IPS DF 4.7 (cell line): ENCODE results near the gene PPM1G.

Experiments used
- DNase-seq: peaks from one replicate; pipeline ENCODE4 v3.0.0-alpha.2; 2013; ENCODE audit warnings: low spot score; ENCODE audit errors: extremely low read depth

The PPM1G gene

DNA sequence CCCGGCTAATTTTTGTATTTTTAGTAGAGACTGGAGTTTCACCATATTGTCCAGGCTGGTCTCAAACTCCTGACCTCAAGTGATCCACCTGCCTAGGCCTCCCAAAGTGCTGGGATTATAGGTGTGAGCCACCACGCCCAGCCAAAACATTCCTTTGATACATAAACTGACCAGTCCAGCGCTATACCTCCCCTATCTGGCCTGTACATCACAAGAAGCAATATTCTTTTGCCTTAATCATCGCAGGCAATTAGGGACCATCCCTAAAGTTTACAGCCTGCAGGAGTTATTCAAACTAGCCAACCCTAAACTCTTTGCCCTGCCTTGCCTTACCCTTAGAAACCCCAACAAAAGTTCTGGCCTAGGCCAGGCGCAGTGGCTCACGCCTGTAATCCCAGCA lies 6.8 kb upstream of the PPM1G start:
- DNase-seq = no peak

DNA sequence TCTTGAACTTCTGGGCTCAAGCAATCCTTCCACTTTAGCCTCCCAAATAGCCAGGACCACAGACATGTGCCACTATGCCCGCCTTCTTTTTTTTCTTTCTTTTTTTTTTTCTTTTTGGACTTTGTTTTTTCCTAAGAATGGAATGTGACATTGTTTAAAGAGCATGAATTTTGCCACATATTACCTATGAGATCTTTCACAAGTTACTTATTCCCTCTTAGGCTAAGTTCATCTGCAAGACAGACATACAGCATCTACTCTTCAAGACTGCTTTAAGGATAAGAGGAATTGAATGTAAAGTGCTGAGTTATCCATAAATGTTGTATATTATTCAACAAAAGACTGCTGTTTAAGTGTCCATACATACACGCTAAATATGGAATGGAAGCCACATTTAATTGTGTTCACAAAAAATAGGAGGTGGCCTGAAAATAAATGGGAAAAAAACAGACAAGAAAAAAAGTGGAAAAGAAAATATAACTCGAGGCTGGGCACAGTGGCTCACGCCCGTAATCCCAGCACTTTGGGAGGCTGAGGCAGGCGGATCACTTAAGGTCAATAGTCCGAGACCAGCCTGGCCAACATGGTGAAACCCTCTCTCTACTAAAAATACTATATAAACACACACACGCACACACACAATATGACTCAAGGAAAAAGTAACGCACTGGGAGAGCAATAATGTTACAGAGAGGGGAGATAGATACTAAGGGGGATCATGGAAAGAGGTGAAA lies 3.2 kb upstream of the PPM1G start:
- DNase-seq = no peak

DNA sequence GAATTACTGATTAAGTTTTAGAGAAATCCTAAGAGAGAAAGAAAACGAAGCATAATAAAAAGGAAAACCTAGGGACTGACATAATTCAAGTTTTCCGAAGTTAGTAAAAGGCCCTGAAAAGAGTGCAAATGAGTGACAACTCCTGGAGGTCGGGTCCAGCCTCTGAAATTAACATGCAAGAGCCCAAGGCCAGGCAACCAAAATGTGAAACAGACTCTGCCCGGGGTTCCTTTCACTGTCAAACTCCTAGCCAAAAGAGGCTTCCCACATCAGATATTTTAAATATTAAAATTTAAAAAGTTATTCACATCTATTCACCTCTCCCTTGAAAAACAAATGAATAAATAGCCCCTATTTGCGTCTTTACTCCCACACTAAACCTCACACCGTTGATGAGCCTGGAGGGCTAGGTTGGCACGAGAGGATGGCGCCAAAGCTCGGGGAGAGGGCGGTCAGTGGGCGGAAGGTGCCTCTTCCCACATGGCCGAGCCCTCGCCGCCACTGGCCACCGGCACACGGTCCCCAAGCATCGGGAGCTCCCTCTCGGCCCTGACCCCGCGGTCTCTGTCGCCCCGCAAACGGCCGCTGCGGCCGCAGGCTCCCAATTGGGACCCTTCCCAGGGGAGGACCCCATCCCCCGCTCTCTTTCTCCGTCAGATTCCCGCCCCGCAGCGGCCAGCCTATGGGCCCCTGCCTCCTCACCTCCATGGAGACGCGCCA lies 630 bp downstream of the PPM1G start:
- DNase-seq = no peak

DNA sequence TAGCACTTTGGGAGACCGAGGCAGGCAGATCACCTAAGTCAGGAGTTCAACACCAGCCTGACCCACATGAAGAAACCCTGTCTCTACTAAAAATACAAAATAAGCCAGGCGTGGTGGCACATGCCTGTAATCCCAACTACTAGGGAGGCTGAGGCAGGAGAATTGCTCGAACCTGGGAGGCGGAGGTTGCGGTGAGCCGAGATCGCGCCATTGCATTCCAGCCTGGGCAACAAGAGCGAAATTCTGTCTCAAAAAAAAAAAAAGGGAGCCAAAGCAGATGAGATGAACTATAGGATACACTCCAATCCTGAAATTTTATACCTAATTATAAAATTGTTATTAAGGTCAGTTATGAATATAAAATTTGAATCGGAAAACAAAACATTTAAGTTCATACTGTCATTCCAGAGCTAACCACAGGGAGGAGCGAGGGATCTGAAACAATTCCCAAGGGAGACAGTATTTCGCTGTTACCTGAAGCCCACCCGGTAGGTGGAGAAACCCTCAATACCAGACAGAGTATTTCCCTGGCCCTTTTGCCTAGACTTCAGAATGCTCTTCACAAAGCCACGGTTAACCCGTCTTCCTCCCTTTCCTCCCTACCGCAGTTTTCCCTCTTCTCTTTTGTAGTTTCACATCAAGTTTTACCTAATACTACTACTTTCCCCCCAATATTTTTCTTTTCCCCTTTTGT lies 1.4 kb downstream of the PPM1G start:
- no peak for DNase-seq

DNA sequence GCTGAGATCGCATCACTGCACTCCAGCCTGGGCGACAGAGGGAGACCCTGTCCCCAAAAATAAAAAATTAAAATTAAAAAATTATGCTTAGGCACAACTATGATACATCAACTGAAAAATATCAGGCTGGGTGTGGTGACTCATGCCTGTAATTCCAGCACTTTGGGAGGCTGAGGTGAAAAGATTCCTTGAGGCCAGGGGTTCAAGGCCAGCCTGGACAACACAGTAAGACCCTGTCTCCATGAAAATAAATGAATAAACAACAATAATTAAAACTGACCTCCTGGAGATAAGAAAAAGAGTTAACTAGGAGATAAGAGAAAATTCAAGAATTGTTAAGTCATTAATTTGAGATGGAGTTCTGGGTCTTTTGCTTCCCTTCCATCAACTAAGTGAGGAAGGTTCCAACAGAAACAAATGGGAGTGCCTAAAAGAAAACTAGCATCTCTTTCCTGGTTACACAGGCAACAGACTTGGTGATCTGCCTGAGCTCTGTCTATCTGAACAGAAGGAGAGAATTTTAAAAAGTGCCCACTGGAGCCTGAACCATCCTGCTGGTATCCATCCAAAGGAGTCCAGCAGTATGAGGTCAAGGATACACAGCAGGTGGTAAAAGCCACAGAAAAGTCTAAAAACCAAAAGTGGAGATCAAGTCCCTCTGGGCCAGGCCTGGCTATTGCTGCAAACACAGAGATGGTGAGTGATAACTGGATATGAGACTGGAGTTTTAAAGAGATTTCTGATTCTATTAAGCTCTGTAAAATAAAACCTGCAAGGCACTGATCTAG lies 8.8 kb downstream of the PPM1G start:
- DNase-seq = no peak

DNA sequence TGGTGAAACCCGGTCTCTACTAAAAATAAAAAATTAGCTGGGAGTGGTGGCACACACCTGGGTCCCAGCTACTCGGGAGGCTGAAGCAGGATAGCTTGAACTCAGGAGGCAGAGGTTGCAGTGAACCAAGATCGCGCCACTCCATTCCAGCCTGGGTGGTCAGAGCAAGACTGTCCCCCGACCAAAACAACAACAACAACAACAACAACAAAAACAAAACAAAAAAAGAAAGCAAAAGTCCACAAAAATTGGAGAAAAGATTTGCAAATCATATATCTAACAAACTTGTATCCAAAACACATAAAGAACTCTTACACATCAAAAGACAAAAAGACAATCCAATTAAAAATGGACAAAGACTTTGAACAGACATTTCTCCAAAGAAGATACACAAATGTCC lies 10.4 kb downstream of the PPM1G start:
- no peak for DNase-seq

DNA sequence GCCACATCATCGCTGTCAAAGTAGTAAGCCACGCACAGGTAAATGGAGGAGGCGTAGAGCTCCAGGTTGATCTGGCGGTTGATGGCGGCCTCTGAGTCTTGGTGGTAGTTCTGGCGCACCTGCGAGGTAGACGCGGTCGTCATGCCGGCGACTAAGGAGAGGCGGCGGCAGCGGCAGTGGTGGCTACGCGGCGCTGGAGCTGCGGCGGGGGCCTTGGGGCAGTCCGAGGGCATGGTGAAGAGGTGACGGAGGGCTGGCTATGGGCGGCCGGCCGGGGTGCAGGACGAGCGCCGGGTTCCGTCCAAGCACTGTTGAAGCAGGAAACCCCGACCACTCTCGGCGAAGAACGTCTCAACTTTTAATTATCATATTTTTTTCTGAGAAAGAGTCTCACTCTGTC lies 16.2 kb downstream of the PPM1G start:
- DNase-seq = no peak

DNA sequence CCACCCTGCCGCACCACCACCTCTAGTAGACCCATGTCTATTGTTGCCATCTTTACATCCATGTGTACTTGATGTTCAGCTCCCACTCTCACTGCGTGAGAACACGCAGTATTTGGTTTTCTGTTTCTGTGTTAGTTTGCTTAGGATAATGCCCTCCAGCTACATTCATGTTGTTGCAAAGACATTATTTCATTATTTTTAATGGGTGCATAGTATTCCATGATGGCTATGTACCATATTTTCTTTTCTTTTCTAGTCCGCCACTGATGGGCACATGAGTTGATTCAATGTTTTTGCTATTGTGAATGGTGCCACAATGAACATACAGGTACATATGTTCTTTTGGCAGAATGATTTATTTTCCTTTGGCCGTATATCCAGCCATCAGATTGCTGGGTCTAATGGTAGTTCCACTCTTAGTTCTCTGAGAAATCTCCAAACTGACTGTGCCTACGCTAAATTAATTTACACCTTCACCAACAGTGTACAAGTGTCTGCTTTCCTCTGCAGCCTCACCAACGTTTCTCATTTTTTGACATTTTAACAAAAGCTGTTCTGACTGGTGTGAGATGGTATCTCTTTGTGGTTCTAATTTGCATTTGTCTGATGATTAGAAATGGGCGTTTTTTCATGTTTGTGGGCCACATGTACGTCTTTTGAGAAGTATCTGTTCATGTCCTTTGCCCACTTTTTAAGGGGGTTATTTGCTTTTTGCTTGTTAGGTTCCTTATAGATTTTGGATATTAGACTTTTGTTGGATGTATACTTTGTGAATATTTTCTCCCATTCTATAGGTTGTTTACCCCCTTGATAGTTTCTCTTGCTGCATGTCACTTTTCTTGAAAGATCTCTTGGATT lies 18.3 kb downstream of the PPM1G start:
- no peak for DNase-seq

DNA sequence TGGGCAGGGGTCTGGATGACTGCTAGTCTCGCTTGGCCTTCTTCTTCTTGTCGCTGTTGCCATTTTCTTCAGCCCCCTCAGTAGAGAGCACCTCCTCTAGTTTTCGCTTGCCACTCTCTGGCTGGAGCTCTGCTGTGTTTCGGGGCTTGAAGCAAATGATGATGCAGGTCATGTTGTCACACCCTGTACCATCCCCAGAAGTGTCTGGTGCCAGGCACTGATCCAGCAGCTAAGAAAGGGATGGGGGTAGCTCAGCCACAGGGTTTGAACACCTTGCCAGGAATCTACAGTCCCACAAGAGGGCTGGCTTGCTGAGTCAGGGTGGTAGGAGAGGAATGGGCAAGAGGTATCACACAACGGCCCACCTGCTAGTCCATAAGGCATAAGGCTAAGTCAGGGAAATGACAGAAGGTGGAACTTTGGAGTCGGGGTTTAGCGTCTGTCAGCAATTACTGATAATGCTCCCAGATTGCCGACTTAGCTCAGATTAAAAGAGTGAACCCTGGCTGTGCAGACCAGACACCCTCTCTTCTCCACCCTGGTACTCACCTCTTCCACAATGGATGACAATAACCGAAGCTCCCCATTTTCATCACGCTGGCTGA lies 27.7 kb downstream of the PPM1G start:
- no peak for DNase-seq

DNA sequence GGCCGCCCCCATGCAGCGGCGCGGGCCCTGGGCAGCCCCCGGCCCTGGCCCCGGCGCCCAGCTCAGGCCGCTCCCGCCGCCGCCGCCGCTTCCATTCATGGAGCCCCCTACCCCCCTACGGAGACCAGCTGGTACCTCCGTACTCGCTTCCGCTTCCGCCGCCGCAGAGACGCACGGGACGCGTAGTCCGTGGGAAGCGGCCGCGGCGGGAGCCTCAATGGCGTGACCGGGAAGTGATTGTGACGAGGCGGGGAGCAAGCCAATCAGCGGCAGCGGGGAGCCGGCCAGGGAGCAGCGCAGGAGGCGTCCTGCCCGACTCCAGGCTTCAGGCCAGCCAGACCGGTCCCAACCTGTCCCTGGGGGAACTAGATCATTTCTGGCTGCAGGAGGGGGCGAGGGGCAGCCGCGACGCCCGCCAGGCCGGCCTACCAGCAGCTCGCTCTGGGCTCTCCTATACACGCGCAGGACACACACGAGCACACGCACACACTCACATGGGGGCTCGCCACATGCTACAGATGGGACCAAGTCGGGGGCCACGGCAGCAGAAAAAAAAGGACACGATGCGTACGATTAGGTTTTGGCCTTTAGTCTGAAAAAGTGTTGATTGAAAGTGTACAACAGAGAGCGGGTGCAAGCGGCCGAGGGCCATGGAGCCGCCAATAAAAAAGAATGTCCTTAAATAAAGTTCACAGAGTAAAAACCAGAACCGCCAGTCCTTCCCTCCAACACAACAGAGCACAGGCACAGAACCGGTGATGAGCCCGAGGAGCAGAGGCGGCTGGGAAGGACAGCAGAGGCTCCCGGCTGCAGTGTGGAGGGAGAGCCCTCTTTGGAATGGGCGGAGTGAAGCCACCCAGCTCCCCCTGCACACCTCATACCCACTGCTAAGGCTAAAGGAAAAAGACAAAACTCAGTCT lies 28.5 kb downstream of the PPM1G start, which contains the start of gene ZNF513:
Gene ZNF513, minus strand, starts transcription at position 109 of the 920 bp plus-strand sequence. CDS start 208 bp downstream, outside the sequence.
- DNase-seq = no peak

DNA sequence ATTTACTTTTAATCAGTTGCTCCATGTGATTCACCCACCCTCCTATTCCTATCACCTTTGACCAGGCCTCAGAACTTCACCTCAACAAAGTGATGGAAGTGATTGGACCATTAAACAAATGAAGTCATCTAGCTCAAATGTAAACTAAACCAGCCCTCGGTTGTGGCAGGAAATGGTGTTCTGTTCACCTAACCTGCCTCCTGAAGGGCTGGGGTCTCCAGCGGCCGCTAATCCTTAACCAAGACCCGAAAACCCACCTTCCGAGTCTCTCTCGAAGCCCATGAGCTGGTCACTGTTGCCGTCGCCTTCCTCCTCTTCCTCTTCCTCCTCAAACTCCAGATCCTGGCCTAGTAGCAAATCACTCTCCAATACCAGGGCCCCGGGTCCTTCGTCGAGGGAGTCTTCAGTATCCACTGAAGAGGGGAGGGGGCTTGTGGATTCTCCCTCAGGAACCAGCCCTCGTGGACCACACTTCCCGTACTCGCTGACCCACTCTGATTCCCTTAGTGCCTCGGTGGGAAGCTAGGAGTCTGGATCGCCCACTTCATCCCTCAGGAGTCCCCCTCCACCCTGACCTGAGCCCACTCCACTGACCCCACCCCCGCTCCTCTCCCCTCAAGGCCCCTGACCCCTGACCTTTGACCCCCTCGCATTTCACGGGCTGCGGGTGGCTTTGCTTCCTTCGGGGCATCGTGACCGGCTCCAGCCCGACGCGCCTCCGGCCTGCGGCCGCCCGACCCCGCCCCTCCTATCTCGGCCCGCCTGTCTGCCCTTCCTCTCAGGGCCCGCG lies 29.4 kb downstream of the PPM1G start:
- no peak for DNase-seq

DNA sequence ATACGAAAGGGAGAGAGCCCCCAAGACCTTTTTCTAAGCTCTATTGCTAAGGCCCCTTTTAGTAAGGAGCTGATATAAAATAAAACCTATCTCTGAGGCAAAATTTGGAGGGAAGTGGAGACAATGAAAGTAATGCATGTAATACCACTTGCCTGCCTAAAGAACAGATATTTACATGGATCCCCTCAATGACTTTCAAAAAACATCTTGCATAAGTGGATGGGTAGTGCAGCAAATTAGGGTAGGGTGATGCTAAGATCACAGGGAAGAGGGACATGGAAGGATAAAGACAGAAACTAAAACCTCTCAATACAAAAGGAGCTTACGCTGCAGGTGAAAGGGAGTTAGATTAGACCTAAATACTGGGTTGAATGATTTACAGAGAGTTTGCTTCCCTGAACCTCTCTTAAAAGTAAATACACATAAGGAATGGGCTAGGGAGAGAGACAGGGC lies 30.0 kb downstream of the PPM1G start:
- DNase-seq = no peak

DNA sequence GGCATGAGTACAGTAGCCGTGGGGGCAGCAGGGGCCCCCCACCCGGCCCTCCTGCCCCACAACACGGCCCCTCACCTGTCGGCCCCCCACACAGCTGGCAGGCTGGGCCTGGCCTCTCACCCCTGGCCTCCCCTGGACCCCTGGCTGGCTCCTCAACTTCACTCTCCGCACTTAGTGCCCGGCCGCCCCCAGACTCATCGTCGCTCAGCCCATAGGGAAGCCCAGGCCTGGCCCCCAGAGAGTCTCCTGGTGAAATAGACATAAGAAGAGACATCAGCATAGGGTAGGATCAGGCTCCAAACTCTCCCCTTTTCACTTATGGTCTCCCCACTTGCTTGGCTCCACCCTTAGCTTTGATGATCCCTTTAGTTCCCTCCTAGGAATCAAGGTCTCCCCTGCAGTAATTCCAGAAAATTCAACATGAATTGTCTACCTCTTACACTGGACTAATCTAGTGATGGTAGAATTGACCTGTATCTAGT lies 30.5 kb downstream of the PPM1G start:
- DNase-seq = no peak

DNA sequence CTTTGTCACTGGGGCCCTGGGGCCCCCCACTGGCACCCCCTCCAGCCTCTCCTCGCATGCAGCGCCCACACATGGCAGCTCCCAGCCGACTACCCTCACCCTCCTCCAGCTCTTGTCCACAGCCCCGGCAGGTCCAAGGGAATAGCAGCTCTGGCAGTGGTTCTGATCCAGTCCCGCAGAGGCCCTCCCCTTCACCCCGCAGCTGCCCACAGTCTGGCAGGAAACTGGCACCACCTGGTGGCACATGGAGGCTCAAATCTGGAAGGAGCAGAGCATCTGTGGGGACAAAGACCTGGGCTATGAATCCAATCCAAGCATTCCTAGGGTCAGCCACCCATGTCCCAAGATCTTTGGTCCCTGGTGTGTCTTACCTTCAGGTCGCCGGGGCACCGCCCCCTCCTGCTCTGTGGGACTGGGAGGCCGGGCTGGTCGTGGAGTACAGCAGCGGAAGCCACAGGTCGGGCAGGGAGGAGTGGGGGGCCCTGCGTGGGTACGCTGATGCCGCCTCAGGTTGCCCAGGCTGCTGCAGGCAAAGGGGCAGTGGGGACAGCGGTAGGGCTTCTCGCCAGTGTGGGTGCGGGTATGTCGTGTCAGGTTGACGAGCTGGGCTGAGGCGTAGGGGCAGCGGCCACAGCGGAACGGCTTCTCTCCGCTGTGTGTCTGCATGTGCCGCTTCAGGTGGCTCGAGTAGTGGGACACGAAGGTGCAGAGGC lies 31.1 kb downstream of the PPM1G start:
- DNase-seq = no peak

DNA sequence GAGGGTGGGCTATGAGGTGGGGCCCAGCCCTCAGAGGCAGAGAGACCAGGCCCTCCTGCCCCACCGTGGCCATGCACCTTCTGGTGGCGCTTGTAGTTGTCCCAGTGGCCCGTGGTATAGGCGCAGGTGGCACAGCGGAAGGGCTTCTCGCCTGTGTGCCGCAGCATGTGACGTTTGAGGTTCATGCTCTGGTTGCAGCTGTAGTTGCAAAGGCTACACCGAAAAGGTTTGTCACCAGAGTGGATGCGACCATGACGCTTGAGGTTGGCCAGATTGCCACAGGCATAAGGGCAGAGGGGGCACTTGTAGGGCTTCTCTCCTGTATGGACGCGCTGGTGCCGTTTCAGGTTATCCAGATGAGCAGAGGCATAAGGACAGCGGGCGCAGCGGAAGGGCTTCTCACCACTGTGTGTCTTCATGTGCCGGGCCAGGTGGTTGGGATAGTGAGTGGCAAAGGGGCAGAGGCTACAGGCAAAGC lies 31.7 kb downstream of the PPM1G start:
- DNase-seq = no peak

DNA sequence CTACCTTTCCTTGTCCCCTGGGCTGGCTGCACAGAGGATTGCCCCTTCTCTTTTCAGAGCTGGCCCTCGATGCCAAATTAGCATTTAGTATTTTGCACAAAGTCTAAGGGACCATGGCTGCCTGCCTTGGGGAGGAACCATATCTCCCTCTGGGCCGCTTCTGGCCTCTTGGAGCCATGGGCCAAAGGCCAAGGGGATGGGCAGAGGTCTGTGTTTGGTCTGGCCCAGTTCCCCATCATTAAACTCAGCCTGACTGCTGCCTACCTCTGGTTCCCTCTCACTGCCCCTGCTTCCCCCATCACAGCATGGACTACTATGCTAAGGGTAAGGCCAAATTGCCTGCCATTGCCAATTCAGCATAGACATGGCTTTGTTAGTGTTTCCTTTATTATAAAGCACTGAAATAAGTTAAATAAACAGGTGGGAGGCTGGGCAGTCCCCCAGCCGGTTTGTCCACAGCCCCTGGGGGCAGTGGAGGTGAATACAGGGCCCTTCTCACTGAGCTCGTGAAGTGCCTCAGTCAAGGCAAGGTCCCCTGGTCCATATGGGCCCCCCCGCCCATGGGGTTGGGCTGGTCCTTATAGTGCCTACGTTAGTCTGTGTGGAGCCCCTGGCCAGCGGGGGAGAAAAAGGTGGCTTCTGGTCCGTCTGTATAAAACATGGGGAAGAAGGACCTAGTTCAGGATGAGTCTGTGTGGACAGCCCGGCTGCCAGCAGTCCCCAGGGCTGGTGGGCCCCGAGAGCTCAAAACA lies 32.3 kb downstream of the PPM1G start:
- DNase-seq = no peak
